ENCODE results near the gene SEPTIN2.

The SEPTIN2 gene

GRCh38 chr2:241339839-241340630 is 24.3 kb downstream of the SEPTIN2 start:
- H3K4me3 ChIP-seq (ENCODE audit: low read length) = peak overlapping the region; percentile 32
- DNase-seq (ENCODE audit: low read depth, low spot score) = peak; percentile 54

- peak; percentile 98 for DNase-seq (ENCODE audit: low read depth, low spot score)
- H3K4me3 ChIP-seq (ENCODE audit: low read length) = peak overlapping the region; percentile 32
Measured at GRCh38 chr2:241340631-241341163, 25.0 kb downstream of the SEPTIN2 start.

- no peak overlapping the region for H3K4me3 ChIP-seq (ENCODE audit: low read length)
- no peak for DNase-seq (ENCODE audit: low read depth, low spot score)
Measured at GRCh38 chr2:241344925-241345651, 29.4 kb downstream of the SEPTIN2 start.

DNA sequence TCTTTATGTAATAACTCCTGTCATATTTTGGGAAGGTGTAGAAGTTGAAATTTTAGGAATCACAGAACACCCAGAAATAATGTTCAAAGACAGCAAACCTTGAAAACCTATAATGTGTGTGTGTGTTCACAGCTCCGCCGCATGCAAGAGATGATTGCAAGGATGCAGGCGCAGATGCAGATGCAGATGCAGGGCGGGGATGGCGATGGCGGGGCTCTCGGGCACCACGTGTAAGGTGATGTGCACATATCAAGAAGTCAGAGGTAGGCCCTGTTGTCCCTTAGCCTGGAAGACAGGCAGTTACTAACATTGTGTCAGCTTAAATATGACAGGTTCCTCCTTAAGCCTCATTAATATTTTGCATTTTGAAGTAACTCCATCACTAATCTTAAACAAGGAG is 34.2 kb downstream of the SEPTIN2 start:
- DNase-seq (ENCODE audit: low read depth, low spot score) = no peak
- H3K4me3 ChIP-seq (ENCODE audit: low read length) = no peak overlapping the region

GRCh38 chr2:241350530-241350877 is 34.8 kb downstream of the SEPTIN2 start:
- no peak overlapping the region for H3K4me3 ChIP-seq (ENCODE audit: low read length)
- no peak for DNase-seq (ENCODE audit: low read depth, low spot score)

- DNase-seq (ENCODE audit: low read depth, low spot score) = no peak
- no peak overlapping the region for H3K4me3 ChIP-seq (ENCODE audit: low read length)
Measured at GRCh38 chr2:241350878-241351639, 35.3 kb downstream of the SEPTIN2 start.

- DNase-seq (ENCODE audit: low read depth, low spot score) = no peak
- no peak overlapping the region for H3K4me3 ChIP-seq (ENCODE audit: low read length)
Measured at GRCh38 chr2:241351640-241352031, 35.9 kb downstream of the SEPTIN2 start.

GRCh38 chr2:241352227-241352626 is 36.5 kb downstream of the SEPTIN2 start:
- DNase-seq (ENCODE audit: low read depth, low spot score) = peak; percentile 79

DNA sequence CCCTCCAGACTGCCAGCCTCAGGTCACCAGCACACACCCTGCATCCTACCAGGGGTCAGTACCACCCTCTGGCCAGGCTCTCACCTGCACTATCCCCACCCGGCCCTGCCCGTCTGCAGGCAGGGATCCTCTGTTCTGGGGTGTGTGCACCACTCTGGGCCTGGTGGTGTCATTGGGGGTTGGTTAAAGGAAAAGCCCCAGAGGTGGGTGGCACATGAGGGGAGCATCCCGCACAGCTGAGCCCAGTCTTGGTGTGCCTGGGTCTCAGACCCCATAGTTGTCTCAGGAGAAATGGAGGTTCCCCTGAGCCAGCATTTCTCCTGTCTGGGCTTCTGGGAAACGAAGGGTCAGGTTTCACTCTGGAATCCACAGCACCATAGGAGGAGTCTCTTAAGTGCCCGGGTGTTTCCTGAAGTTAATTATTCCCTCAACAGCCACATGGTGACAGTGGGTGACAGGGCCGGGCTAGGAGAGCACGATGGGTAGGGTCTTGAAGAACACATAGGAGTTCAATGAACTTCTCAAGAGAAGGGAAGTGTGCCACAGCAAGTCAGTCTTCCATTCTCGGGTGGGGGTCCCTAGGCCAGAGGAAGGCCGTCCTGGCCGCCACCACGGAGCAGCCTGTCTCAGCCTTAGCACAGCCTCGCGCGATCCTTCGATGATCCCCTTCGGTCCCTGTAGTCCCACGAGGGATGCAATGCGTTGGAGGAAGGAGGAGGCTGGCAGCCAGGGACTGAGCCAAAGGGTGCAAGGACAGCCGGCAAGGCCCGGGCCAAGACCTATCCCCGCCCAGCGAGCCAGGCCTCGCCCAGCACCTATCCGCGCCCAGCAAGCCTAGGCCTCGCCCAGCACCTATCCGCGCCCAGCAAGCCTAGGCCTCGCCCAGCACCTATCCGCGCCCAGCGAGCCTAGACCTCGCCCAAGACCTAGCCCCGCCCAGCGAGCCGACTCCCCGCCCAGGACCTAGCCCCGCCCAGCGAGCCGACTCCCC is 39.2 kb downstream of the SEPTIN2 start:
- H3K4me3 ChIP-seq (ENCODE audit: low read length) = peak overlapping the region; percentile 32
- DNase-seq (ENCODE audit: low read depth, low spot score) = peak; percentile 72

More at GRCh38 chr2:241352227-241352626, 36.5 kb downstream of the SEPTIN2 start:
- H3K4me3 ChIP-seq (ENCODE audit: low read length) = no peak overlapping the region

DNA sequence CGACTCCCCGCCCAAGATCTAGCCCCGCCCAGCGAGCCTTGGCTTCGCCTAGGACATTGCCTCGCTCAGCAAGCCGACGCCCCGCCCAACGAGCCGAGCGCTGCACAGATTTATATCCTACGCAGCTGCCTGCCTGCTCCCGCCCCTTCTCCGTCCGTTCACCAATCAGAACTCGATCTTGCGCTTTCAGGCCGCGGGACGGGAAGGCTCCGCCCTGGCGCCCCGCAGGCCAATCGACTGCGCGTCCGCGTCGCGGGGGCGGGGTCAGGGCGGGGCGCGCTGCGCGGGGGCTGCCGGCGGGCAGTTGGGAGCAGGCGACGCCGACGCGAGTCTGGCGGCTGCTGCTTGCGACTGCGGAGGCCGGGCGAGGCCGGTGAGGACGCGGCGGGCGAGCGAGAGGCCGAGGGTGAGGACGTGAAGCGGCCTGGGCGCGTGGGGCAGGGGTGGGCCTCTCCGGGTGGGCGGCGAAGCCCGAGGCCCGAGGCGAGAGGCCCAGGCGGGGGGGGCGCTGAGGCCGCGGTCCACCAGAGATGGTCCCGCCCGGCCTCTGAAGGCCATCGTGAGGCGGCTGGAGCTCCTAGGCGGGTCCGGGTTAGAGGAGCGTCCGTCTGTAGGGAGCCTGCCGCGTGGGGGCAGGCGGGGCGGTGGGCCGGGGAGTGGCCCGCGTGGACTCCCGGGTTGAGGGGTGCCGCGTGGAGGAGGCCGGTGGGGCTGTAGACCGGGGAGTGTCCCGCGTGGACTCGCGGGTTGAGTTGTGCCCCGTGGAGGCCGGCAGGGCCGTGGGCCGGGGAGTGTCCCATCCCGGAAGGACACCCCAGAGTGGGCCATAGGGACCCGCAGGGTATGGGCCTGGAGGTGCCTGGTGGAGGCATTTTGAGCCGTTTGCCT is 40.5 kb downstream of the SEPTIN2 start, which contains the start of gene FARP2:
Gene FARP2, plus strand, starts transcription at position 303 of the 888 bp plus-strand sequence. CDS start 16,823 bp downstream, outside the sequence.
- DNase-seq (ENCODE audit: low read depth, low spot score) = peak; percentile 97
- peak within 1 kb of the TSS; percentile 82 for H3K4me3 ChIP-seq (ENCODE audit: low read length)

DNA sequence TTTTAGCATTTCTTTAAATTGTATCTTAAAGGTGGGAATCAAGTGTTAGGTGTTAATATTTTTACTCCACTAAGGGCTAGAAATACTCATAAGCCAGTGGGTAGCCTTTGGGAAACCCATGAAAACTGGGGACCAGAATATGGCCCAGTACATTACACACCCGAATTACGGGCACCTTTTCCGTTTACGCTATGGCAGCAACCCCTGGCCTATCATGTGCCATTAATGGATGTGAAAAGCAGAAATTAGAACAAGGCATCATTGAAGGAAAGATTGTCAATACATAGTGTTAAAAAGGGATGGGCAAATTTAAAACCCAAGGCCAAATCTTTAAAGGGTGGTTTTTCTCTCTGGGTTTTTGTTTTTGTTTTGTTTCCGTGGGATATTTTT is 41.1 kb downstream of the SEPTIN2 start:
- DNase-seq (ENCODE audit: low read depth, low spot score) = no peak
- peak overlapping the region; percentile 82 for H3K4me3 ChIP-seq (ENCODE audit: low read length)

GRCh38 chr2:241357531-241357930 is 41.8 kb downstream of the SEPTIN2 start:
- H3K4me3 ChIP-seq (ENCODE audit: low read length) = no peak overlapping the region
- no peak for DNase-seq (ENCODE audit: low read depth, low spot score)

- H3K4me3 ChIP-seq (ENCODE audit: low read length) = no peak overlapping the region
- no peak for DNase-seq (ENCODE audit: low read depth, low spot score)
Measured at GRCh38 chr2:241358470-241358869, 42.7 kb downstream of the SEPTIN2 start.

- no peak for DNase-seq (ENCODE audit: low read depth, low spot score)
- no peak overlapping the region for H3K4me3 ChIP-seq (ENCODE audit: low read length)
Measured at GRCh38 chr2:241359481-241360045, 43.8 kb downstream of the SEPTIN2 start.

DNA sequence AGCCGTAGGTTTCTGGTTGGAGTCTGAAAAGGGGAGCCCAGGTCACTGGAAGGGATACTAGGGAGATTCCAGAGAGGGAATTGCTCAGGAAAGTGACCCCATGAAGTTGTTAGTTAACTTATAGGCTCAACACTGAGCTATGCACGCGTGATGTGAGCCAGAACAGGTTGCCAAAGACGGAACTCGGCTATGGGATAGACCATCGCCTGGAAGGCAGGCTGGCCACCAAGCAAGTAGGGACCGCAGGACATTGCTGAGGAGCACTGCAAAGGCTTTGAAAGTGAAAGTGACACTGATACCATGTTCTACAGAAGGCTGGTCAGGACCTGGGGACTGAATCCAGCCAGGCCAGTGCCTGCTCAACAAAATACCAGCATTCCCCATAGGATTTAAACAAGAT is 47.7 kb downstream of the SEPTIN2 start:
- H3K4me3 ChIP-seq (ENCODE audit: low read length) = no peak overlapping the region
- no peak for DNase-seq (ENCODE audit: low read depth, low spot score)

DNA sequence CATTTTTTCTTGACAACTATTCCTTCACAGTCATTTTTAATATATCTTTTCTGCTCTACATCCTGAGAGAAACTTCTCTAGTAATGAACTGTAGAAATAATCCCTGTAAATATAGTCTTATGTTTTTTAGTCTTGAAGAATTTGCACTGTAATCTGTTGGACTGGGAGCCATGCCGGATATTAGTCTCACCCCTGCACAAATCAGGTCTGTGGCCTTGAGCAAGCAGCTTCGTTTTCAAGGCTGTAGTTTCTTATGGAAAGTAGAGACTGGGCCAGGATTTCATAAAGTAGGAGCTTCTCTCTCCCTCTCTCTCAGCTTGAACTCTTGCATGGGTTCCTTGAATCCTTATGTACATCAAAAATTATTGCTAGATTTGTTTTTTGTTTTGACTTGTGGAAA is 49.1 kb downstream of the SEPTIN2 start:
- no peak overlapping the region for H3K4me3 ChIP-seq (ENCODE audit: low read length)
- DNase-seq (ENCODE audit: low read depth, low spot score) = no peak

DNA sequence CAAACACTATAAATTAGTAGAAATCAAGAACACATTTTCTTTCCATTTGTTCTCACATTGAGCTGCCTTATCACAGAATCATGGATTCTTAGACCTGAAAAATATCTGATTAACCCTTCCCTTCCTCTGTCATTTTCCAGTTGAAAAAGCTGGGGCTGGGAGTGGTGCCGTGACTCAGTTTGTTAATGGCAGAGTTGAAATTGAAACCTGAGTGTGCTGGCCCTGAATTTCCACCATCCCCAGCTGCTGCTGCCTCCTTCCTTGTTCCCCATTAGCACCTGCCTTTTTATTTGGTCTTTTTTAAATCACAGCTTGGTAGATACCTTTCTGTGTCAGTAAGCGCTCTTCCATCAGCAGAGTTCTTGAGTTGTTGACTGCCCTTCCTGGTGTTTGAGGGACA is 51.0 kb downstream of the SEPTIN2 start:
- no peak overlapping the region for H3K4me3 ChIP-seq (ENCODE audit: low read length)
- DNase-seq (ENCODE audit: low read depth, low spot score) = no peak
